Lower lobe of right lung (tissue), 2 donors: ENCODE results near the gene SAMD5. TPM values are rescaled to one million over a fixed set of nuclear protein-coding genes. Genes with fewer than 3 reads are reported as not detected.

ENCODE experiments used
- ATAC-seq, 2 donors: fragments of 200-7000 bp; cut with Tn5 transposase; one replicate each; pipeline ENCODE4 v1.9.1; 2020 to 2022; ENCODE audit warnings: mild to moderate bottlenecking in 2 of 2, moderate library complexity in 2 of 2
- DNase-seq: peaks from one replicate; pipeline ENCODE4 v3.0.0-alpha.2; 2020
- H3K27ac ChIP-seq: fragments of 200-600 bp; one replicate; pipeline ENCODE4 v1.8.0; 2022
- H3K27me3 ChIP-seq: fragments of 200-600 bp; one replicate; pipeline ENCODE4 v1.8.0; 2022; ENCODE audit warnings: low read depth
- H3K36me3 ChIP-seq: fragments of 200-600 bp; one replicate; pipeline ENCODE4 v1.8.0; 2022; ENCODE audit warnings: mild to moderate bottlenecking
- H3K4me1 ChIP-seq: fragments of 200-600 bp; one replicate; pipeline ENCODE4 v1.8.0; 2022
- H3K4me3 ChIP-seq: fragments of 200-600 bp; one replicate; pipeline ENCODE4 v1.8.0; 2022; ENCODE audit warnings: mild to moderate bottlenecking
- H3K9me3 ChIP-seq: fragments of 200-600 bp; one replicate; pipeline ENCODE4 v1.8.0; 2022
- CTCF ChIP-seq: fragments of 200-600 bp; IDR thresholded peaks from one replicate; pipeline ENCODE4 v1.8.0; 2022; ENCODE audit warnings: antibody characterized with exemption, mild to moderate bottlenecking
- intact Hi-C: fragments of 100-400 bp; cut with DNase I; formaldehyde crosslinking; loops from one replicate; pipeline ENCODE4 v1.11.0; 2022
- total RNA-seq: library from RNA; stranded (reverse); fragmentation: NEBNext Ultra II Directional; extraction: Animal tissue kit (Norgen Biotek cat#: 25700); gene quantifications from one replicate; pipeline ENCODE4 v1.2.1, GENCODE V29; 2021
- donor health status: DM: no; HTN: yes; CAD: no; lungs with severe emphysema.

The SAMD5 gene
- total RNA-seq, 1 donor from 2014 or later: 8.7 TPM

DNA sequence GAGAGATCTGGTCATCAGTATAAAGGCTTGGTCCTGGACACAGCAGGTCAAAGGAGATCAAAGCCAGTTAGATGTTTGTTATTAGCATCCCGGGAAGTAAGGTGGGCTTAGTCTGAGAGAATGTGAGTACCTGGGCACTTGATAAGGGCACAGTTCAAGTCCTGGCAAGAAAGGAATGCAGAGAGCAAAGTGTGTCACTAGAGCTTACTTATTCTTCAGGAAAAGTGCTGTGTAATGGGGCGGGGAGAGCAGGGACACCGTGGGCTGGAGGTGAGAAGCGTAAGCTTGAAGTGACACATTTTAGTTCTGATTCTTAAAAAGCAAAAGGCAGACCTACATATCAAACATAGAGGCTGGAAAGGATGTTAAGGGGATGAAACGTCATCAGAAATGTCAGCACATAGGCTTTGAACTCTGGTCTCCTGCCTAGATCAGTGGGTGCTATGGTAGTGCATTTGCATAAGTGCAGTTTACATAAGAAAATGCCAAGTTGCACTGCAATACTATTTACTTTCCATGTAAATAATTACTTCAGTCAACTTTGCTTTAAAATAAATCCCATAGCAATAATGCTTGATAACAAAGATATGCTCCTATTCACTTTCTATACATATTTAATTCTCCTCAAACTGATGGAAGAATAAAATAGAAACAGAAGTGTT lies 2.6 kb downstream of the SAMD5 start:
- no peak for DNase-seq
- TF ChIP-seq CTCF: no peak

GRCh38 chr6:147514831-147515230 lies 6.3 kb downstream of the SAMD5 start:
- no peak overlapping the region for H3K27ac ChIP-seq
- no peak for TF ChIP-seq CTCF
- DNase-seq: no peak

More for the DNA sequence above, 2.6 kb downstream of the SAMD5 start:
- Histone ChIP-seq H3K27me3 (peaks cover 27% of the 10 kb centered on the region), H3K9me3 (no peaks in the 10 kb centered on the region), H3K4me3 (peak overlapping the region; percentile 69), H3K4me1 (peaks cover 21% of the 10 kb centered on the region), H3K36me3 (no peaks in the 10 kb centered on the region), H3K27ac (no peak overlapping the region)
- intact Hi-C loops: no loop called here
- peak in 1 of 2 donors; percentile 23 for ATAC-seq

GRCh38 chr6:147515327-147515726 lies 6.8 kb downstream of the SAMD5 start:
- DNase-seq (no peak), ATAC-seq (no peak)
- no peak for TF ChIP-seq CTCF
- H3K36me3 ChIP-seq: no peaks in the 10 kb centered on the region
- intact Hi-C loops: no loop called here
- H3K27me3 ChIP-seq: peaks cover under 1% of the 10 kb centered on the region
- no peaks in the 10 kb centered on the region for H3K9me3 ChIP-seq
- H3K27ac ChIP-seq: no peak overlapping the region
- no peak overlapping the region for H3K4me3 ChIP-seq
- no peaks in the 10 kb centered on the region for H3K4me1 ChIP-seq

More at GRCh38 chr6:147514831-147515230, 6.3 kb downstream of the SAMD5 start:
- Histone ChIP-seq H3K36me3 (no peaks in the 10 kb centered on the region), H3K4me3 (no peak overlapping the region), H3K27me3 (peaks cover 5% of the 10 kb centered on the region), H3K4me1 (no peaks in the 10 kb centered on the region), H3K9me3 (no peaks in the 10 kb centered on the region)
- intact Hi-C loops: no loop called here
- ATAC-seq: no peak

DNA sequence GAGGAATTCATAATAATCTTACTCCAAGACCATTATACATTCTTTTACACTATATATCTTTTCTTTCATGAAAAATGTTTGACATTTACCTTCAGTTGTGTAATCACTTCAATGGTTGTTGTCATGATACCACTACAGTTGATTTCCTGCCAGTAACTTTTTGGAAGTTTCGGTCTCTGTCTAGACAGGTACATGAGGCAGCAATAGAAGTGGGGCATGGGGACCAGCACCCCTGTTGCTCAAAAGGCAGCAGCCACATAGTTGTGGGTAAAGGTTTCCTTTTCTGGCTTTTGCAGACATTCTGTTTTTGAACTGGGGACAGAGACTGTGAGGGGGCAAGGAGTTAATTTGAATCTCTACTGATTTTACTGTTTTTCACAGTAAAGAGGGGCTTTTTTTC lies 14.1 kb downstream of the SAMD5 start:
- DNase-seq (no peak), ATAC-seq (no peak)
- Histone ChIP-seq H3K27ac (no peak overlapping the region), H3K9me3 (no peaks in the 10 kb centered on the region), H3K4me1 (no peaks in the 10 kb centered on the region), H3K27me3 (no peaks in the 10 kb centered on the region), H3K36me3 (no peaks in the 10 kb centered on the region), H3K4me3 (no peak overlapping the region)
- intact Hi-C loops: no loop called here
- no peak for TF ChIP-seq CTCF

DNA sequence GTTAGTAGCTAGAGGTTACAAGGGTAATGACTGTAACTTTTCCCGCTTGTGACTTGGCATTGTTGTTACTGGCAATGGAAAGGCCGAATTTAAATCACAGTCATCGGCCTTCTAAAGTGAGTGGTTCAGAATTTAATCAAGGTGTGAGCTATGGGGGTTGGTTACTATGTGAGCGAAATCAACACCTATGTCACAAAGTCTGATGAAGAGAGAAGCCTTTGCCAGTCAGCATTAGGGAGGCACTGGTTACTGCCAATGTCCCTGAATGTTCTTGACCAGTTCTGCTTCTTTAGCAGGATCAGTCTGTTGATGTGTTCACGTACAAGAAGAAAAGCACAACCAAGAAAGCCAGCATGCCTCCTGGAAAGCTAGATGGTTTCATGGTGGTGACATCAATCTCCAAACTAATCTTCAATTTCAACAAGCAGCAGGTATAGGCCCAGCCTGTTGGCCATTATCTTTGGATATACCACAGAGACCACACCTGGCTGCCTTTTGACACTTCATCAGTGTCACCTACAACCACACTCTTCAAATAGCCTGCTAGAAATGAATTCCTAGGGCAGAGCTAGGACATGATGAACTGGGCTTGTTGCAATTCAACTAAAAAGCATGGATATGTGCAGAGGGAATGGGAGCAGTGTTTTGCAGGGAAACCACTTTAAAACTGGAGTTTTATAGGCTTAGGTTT lies 17.2 kb downstream of the SAMD5 start:
- DNase-seq: no peak
- Histone ChIP-seq H3K4me1 (no peaks in the 10 kb centered on the region), H3K27ac (no peak overlapping the region), H3K4me3 (no peak overlapping the region), H3K27me3 (no peaks in the 10 kb centered on the region), H3K9me3 (no peaks in the 10 kb centered on the region), H3K36me3 (no peaks in the 10 kb centered on the region)
- no peak for TF ChIP-seq CTCF
- intact Hi-C loops: no loop called here
- ATAC-seq: no peak
